ENCODE results near the gene SSH2. TPM values are rescaled to one million over a fixed set of nuclear protein-coding genes. Genes with fewer than 3 reads are reported as not detected.
"Not testable (repeated sequence)": the region's sequence is repeated elsewhere in the genome, so short reads cannot be mapped to it uniquely, and the experiment has no call there.

SSH2 gene
- total RNA-seq, 2 donors from 2014 or later = 36.1 to 36.8 TPM

DNA sequence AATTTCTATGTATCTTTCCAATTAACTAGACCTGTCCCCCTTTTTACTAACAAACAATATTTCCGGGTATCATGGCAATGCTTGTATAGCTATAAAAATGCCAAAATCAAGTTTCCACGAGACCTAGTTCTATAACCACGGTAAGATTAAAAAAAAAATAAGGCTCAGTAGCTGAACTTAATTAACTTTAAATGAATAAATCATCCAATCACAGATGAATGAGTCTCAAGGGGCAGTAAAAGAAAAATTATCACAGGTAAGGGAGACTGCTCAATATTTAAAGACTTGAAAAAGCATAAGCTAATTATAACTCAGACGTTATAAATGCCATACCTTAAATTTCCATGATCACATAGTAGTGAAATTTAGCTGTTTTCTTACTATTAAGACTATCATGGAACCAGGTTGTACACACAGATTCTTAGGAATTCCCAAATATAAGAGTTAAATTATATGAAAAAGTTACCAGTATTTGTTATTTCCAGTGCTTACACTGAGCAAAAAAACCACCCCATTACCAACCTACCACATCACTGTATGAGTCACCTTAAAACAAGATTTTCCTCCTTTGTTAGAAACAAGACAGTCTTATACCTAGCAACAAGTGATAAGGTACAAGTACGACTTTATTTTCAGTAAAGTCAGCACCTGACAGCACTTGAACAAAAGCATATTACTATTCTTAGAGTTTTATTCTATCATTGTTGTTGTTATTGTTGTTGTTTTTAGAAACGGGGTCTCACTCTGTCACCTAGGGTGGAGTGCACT is 20.6 kb downstream of the SSH2 start:
- Histone ChIP-seq H3K4me3 (no peak overlapping the region), H3K36me3 (no peaks in the 10 kb centered on the region), H3K27ac (no peak overlapping the region), H3K9me3 (no peaks in the 10 kb centered on the region), H3K27me3 (no peaks in the 10 kb centered on the region), H3K4me1 (no peaks in the 10 kb centered on the region)
- TF ChIP-seq CTCF (IDR thresholded peaks at IDR 0.05) = no peak
- no peak for DNase-seq (ENCODE audit: low spot score)

GRCh38 chr17:29906969-29907368 is 23.1 kb downstream of the SSH2 start:
- no peak for DNase-seq (ENCODE audit: low spot score)
- Histone ChIP-seq H3K27me3 (no peaks in the 10 kb centered on the region), H3K4me3 (no peak overlapping the region), H3K36me3 (no peaks in the 10 kb centered on the region), H3K27ac (no peak overlapping the region), H3K4me1 (no peaks in the 10 kb centered on the region), H3K9me3 (no peaks in the 10 kb centered on the region)
- TF ChIP-seq CTCF (IDR thresholded peaks at IDR 0.05) = no peak

DNA sequence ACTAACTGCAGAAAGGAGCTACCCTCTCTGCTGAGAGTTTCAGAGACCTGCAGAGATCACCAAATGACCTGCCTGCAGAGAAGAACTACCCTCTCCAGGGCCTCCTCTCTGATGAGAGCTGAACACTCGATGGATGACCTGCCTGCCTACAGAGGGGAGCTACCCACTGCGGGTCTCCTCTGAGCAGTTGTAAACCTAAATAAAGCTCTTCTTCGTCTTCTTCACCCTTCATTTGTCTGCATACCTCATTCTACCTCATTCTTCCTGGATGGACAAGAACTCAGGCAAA is 24.2 kb downstream of the SSH2 start:
- no peak for DNase-seq (ENCODE audit: low spot score)
- no peak overlapping the region for H3K4me3 ChIP-seq
- H3K4me1 ChIP-seq = no peaks in the 10 kb centered on the region
- H3K27me3 ChIP-seq = no peaks in the 10 kb centered on the region
- H3K9me3 ChIP-seq = no peaks in the 10 kb centered on the region
- no peak overlapping the region for H3K27ac ChIP-seq
- H3K36me3 ChIP-seq = no peaks in the 10 kb centered on the region
- TF ChIP-seq CTCF (IDR thresholded peaks at IDR 0.05) = no peak

- Histone ChIP-seq H3K4me1 (no peaks in the 10 kb centered on the region), H3K4me3 (no peak overlapping the region), H3K9me3 (no peaks in the 10 kb centered on the region), H3K36me3 (no peaks in the 10 kb centered on the region), H3K27ac (no peak overlapping the region), H3K27me3 (no peaks in the 10 kb centered on the region)
- no peak for DNase-seq (ENCODE audit: low spot score)
- no peak for TF ChIP-seq CTCF (IDR thresholded peaks at IDR 0.05)
Observed at GRCh38 chr17:29905086-29905878, 24.7 kb downstream of the SSH2 start.

DNA sequence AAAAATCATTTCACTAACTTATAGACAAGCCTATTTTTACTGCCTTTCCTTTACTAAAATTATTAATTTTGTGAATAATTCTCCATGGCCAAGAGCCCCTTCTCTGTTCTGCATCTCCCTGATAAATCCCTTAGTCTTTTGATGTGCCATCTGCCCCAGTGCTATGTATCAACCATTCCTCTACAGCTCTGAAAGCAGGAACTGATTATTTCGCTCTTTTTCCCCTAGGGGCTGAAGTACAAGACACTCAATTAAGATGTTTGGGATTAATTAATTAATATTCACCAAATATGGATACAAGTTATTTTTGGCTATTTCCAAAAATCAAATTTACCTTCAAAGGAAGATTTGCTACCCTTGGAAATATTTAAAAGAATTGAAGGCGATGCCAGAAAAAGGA is 26.6 kb downstream of the SSH2 start:
- no peaks in the 10 kb centered on the region for H3K27me3 ChIP-seq
- H3K4me3 ChIP-seq = no peak overlapping the region
- no peak overlapping the region for H3K27ac ChIP-seq
- no peaks in the 10 kb centered on the region for H3K4me1 ChIP-seq
- no peaks in the 10 kb centered on the region for H3K9me3 ChIP-seq
- no peak for DNase-seq (ENCODE audit: low spot score)
- no peak for TF ChIP-seq CTCF (IDR thresholded peaks at IDR 0.05)
- no peaks in the 10 kb centered on the region for H3K36me3 ChIP-seq

DNA sequence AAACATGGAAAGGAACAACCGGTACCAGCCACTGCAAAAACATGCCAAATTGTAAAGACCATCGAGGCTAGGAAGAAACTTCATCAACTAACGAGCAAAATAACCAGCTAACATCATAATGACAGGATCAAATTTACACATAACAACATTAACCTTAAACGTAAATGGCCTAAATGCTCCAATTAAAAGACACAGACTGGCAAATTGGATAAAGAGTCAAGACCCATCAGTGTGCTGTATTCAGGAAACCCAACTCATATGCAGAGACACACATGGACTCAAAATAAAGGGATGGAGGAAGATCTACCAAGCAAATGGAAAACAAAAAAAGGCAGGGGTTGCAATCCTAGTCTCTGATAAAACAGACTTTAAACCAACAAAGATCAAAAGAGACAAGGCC is 32.9 kb downstream of the SSH2 start:
- H3K27ac ChIP-seq; H3K27me3 ChIP-seq; DNase-seq (ENCODE audit: low spot score): not testable (repeated sequence)

More for the DNA sequence above, 32.9 kb downstream of the SSH2 start:
- not testable (repeated sequence) for H3K4me3 ChIP-seq, H3K36me3 ChIP-seq, H3K4me1 ChIP-seq, H3K9me3 ChIP-seq

All from right atrium auricular region (tissue), 2 donors.